Glomerular endothelial cell (primary cell): ENCODE measurements around the gene DAPK1. TPM values are rescaled to one million over a fixed set of nuclear protein-coding genes. Genes with fewer than 3 reads are reported as not detected.

Source experiments
- DNase-seq: peaks from one replicate; pipeline ENCODE4 v3.0.0-alpha.2; 2011; ENCODE audit warnings: low read depth, low spot score; ENCODE audit errors: extremely low read depth
- total RNA-seq: library from RNA; depleted of rRNA; stranded (reverse); fragments of >200 nt; gene quantifications from 2 replicates; pipeline ENCODE4 v1.2.3, GENCODE V29; 2015

DAPK1 gene
- total RNA-seq, 1 donor from 2014 or later = 63.8 TPM

DNA sequence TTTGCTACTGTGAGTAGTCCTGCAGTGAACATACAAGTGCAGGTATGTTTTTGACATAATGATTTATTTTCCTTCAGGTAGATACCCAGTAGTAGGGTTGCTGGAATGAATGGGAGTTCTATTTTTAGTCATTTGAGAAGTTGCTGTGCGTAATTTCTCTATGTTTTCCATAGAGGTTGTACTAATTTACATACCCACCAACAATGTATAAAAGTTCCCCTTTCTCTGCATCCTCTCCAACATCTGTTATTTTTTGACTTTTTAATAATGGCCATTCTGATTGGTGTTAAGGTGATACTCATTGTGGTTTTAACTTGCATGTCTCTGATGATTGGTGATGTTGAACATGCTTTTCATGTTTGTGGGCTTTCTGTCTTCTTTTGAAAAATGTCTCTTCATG is 163.6 kb downstream of the DAPK1 start:
- DNase-seq = no peak

- peak; percentile 29 for DNase-seq
Measured at GRCh38 chr9:87662808-87663528, 165.3 kb downstream of the DAPK1 start.

GRCh38 chr9:87663556-87663955 is 165.9 kb downstream of the DAPK1 start:
- no peak for DNase-seq

- DNase-seq = no peak
Measured at GRCh38 chr9:87664153-87665060, 166.7 kb downstream of the DAPK1 start.

GRCh38 chr9:87665505-87665904 is 167.8 kb downstream of the DAPK1 start:
- DNase-seq = no peak

DNA sequence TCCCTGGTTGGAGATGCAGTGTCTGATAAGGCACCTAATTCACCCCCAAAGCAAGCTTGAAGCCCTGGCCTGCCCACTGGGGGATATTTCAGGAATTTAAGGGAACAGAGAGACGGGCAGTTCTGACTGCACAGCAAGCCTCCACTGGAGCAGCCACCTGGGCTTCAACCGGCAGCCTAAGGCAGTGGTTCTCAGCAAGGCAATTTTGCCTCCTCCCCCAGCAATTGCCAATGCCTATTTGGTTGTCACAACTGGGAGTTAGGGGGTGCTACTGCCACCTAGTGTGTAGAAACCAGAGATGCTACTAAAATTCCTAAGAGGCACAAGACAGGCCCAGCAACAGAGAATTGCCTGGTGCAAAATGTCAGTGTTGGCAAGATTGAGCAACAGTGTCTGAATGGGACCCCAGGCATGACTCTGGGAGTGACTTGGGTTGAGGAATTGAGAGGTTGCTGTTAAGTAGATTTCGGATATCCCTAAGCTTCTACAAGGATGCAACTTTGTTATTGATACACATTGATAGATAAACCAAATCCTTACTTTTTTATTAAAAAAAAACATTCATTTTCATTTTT is 169.6 kb downstream of the DAPK1 start:
- DNase-seq = no peak

GRCh38 chr9:87668222-87668621 is 170.6 kb downstream of the DAPK1 start:
- DNase-seq = no peak

DNA sequence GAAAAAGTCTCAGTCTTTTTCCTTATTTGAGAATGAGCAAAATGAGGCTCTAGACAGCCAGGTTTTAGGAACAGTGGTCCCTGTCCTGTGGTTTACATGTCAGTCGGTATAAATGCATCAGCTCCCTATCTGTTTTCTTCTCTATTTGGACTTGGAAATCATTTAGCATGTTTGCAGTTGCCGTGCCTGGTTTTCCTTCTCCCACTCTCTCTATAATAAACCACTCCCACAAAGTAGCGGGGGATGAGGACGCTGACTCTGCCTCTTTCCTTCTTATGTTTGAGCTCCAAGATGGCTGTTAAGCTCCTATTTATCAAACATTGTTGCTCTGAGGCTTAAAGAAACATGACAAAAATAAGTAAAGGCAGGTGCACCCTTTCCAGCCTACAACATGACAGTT is 171.1 kb downstream of the DAPK1 start:
- DNase-seq = no peak

DNA sequence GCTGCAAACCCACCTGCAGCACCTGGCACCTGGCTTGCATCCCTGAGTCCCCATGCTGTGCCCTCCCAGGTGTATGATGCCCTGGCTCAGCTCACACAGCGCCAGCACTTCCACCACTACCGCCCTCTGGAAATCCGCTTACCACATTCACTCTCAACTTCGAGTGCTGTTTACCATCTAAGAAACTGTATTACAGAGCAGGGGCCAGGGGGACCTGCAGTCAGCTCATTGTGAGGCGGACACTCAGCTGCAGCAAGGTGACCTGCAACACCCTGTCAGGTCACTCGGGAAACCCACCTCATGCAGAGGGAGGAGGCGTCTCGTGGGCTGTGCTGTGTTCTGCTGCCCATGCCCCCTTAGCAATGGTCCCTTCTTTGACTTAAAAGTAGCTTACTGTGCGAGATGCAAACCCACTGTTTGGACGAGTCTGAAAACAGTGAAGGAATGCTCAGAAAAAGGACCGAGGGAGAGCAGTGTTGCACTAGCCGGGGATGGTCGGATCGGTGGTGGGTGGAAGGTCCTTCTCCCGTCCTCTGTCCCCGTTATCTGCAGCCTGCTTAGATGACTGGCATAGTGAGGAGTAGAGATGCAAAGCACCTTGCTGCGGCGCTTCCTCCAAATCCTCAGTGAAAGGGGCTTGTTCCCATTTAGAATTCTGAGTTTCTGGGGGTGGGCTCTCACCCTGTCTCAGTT is 173.1 kb downstream of the DAPK1 start:
- DNase-seq = no peak

- DNase-seq = no peak
Measured at GRCh38 chr9:87671478-87671877, 173.8 kb downstream of the DAPK1 start.

- DNase-seq = no peak
Measured at GRCh38 chr9:87671925-87672324, 174.3 kb downstream of the DAPK1 start.

DNA sequence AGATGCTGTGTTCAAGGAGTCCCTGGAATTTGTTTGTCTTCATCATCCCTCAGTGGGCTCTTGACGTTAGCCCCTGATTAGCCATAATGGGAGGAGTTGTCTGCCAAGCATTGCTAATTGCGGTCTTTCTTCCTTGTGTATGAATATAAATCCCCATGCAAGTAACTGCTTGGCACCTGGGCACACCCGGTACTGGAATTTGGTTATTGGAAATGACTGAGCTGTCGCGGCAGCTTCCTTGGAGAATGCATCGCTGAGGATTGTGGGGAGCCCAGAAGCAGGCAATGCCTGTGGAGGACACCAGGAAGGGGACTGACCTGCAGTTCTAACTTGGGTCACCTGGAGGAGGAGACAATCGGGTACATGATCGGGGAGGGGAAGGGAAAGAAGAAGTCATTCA is 174.9 kb downstream of the DAPK1 start:
- no peak for DNase-seq

DNA sequence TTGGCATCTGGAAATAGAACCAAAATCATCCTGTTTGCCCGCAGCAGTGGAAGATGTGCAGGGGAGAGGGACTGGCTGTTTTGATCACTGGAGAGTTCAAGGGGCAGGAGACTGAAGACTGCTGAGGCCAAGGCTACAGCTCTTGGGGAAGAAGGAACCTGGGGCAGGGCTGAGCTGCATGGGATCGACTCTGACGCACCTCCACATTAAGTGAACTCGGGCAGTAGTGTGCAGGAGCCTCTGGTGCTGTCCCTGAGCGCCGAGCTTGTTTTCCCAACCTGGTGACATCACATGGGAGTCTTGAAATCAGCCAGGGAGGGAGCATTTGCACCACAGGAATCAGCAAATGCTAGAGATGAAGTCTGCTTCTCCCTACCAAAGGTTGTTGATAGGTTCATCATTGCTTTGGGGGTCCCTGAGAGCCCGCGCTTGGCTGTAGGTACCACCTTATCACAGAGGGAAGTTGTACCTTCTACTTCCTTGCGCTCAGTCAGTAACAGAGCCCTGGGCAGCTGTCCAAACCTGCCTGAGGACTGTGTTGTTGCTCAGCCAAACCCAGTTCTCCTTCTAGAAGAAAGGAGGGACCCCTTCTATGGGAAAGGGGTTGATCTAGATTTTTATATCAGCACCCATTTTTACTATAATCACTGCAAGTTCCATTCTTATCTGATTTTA is 175.9 kb downstream of the DAPK1 start:
- no peak for DNase-seq

DNA sequence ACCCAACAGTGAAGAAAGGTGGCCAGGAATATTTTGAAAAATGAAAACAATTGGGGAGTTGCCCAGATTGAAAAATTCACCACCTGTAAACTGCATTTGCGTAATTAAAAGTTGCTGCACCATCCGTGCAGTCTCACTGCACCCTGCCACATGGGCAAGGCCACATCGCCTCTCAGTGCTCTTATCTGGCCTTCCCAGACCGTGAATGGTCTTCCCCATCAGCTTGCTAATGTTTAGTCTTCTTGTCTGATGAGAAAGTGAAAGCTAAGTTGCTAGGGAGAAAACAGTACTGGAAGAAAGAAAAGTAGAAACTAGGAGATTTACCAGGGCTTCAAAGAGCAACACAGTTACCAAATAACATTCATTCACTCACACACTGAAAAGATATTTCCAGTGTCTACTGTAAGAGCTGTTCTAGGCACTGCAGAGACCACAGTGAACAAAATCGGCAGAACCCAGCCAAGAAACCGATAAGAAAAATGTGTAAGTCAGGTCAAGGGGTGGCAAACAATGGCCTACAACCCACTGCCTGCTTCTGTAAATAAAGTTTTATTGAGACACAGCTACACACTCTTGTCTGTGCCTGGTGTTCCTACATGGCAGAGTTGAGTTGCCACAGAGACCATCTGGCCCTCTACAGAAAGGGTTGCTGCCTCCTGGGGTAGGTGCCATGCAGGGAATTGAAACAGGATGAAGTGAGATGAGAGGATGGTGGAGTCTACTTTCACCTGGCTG is 177.1 kb downstream of the DAPK1 start:
- DNase-seq = no peak

GRCh38 chr9:87675906-87676515 is 178.3 kb downstream of the DAPK1 start:
- DNase-seq = no peak

GRCh38 chr9:87676976-87677775 is 179.5 kb downstream of the DAPK1 start:
- no peak for DNase-seq

- no peak for DNase-seq
Measured at GRCh38 chr9:87677776-87678587, 180.3 kb downstream of the DAPK1 start.
